Measurements from ENCODE around the gene GJB6. TPM values are rescaled to one million over a fixed set of nuclear protein-coding genes. Genes with fewer than 3 reads are reported as not detected.
"Not testable (repeated sequence)": the region's sequence is repeated elsewhere in the genome, so short reads cannot be mapped to it uniquely, and the experiment has no call there.

The GJB6 gene
- total RNA-seq = 1 to 10 TPM in 3 of 5 experiments, under 1 TPM in 2; 0.22 to 2.4 (median 1.4) TPM
- polyA plus RNA-seq = 1 to 10 TPM in 1 of 2 donors, under 1 TPM in 1; 0.20 to 1.1 TPM
- total RNA-seq = 1.2 reads per million

DNA sequence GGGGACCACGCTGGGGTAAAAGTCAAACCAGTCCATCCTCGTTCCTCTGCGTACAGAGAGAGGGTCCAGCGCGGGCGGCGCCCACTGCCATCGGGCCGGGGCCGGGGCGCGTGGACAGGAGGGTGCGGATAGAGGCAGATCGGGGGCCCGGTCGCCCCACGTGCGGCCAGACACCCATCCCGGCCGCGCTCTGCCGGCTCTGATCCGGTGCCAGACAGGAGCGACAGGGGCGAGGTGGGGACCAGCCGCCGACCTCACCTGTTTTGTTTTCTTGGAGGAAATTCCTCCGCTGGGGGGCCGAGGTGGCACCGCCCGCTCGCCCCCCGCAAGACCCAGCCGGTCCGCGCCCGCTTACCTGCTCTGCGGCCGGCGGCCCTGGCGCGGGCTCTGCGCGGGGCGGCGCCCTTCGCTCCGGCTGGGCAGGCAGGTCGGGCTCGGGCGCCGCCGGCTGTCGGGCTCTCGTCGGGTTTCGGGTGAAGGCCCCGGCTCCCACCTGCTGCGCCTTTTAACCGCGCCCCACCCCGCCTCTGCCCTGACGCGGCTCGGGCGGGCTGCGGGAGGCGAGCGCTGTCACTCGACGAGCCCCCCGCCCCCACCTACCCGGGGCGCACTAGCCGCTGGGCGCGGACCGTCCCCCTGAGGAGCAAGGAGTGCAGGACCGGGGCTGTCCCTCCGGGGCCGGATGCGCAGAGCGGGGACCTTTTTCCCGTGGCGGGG is at the start of gene GJB6:
TSS of gene GJB6 (minus strand) at position 481 of the 717 bp plus-strand sequence. CDS start 8,839 bp downstream, outside the sequence.
- H3K27ac Mint-ChIP-seq = peak within 1 kb of the TSS in 8 of 9 donors; percentile 25 to 90 (median 79)
- peaks cover 6 to 54% (median 23%) of the 10 kb centered on the region in 5 donors for H3K27me3 Mint-ChIP-seq
- peaks cover 6 to 17% of the 10 kb centered on the region in 2 donors for H3K4me1 ChIP-seq (ENCODE audit: control insufficient read depth in 2 of 2, insufficient read depth in 2 of 2, low read length in 2 of 2)
- H3K36me3 ChIP-seq (ENCODE audit: control insufficient read depth in 2 of 3, insufficient read depth in 3 of 3, low read length in 3 of 3) = no peaks in the 10 kb centered on the region
- peak; percentile 68 for ATAC-seq
- H3K9me3 Mint-ChIP-seq = no peaks in the 10 kb centered on the region
- H3K36me3 Mint-ChIP-seq = peaks cover 0 to 5% (median 0%) of the 10 kb centered on the region in 5 donors
- no peak within 1 kb of the TSS for H3K27ac ChIP-seq (ENCODE audit: low read depth, low read length)
- DNase-seq = peak in 8 of 9 donors; percentile 4 to 41 (median 24)
- peak within 1 kb of the TSS; percentile 58 for H3K4me3 ChIP-seq (ENCODE audit: low read length)
- H3K27me3 ChIP-seq (ENCODE audit: control insufficient read depth in 2 of 2, insufficient read depth in 2 of 2, low read length in 2 of 2) = no peaks in the 10 kb centered on the region
- POLR2A ChIA-PET = no interaction called here
- H3K4me3 Mint-ChIP-seq = peak within 1 kb of the TSS; percentile 82 to 95 (median 89)
- no peaks in the 10 kb centered on the region for H3K9me3 ChIP-seq (ENCODE audit: control insufficient read depth in 2 of 3, low read length in 3 of 3)
- peaks cover 0 to 20% (median 12%) of the 10 kb centered on the region in 7 donors for H3K4me1 Mint-ChIP-seq
- CTCF ChIA-PET = no interaction called here
- intact Hi-C loops (cut with micrococcal nuclease) = no loop called here

DNA sequence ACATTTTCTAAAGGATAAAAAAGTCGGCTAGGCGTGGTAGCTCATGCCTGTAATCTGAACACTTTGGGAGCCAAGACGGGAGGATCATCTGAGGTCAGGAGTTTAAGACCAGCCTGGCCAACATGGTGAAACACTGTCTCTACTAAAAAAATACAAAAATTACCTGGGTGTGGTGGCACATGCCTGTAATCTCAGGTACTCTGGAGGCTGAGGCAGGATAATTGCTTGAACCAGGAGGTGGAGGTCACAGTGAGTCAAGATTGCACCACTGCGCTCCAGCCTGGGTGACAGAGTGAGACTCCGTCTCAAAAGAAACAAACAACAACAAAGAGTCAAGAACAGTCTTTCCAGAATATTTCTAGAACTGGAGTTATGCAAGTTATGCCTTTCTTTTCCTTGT is 44.8 kb upstream of the GJB6 start:
- H3K27ac ChIP-seq (ENCODE audit: low read depth, low read length); H3K27ac Mint-ChIP-seq; DNase-seq; POLR2A ChIA-PET; CTCF ChIA-PET; H3K4me3 Mint-ChIP-seq; H3K36me3 Mint-ChIP-seq; H3K27me3 ChIP-seq (ENCODE audit: control insufficient read depth in 2 of 2, insufficient read depth in 2 of 2, low read length in 2 of 2); H3K9me3 Mint-ChIP-seq; H3K4me1 Mint-ChIP-seq; H3K4me1 ChIP-seq (ENCODE audit: control insufficient read depth in 2 of 2, insufficient read depth in 2 of 2, low read length in 2 of 2); ATAC-seq; intact Hi-C loops (cut with micrococcal nuclease); H3K9me3 ChIP-seq (ENCODE audit: control insufficient read depth in 2 of 3, low read length in 3 of 3); H3K4me3 ChIP-seq (ENCODE audit: low read length); H3K36me3 ChIP-seq (ENCODE audit: control insufficient read depth in 2 of 3, insufficient read depth in 3 of 3, low read length in 3 of 3): not testable (repeated sequence)
- peaks cover 0 to 13% (median 7%) of the 10 kb centered on the region in 5 donors for H3K27me3 Mint-ChIP-seq

DNA sequence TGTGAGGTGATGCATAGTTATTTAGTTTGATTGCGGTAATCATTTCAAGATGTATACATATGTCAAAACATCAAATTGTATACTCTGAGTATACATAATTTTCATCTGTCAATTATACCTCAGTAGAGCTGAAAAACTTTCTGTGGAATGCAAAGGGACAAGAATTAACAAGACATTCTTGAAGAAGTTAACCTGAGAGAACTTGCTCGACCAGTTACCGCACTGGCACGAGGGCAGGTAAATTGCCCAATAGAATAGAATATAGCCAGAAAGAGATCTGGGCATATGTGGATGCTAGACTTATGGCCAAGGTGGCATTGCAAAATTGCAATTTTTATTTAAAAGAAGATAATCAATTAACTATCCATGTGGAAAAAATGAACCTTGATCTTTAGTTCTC is 42.3 kb upstream of the GJB6 start:
- CTCF ChIA-PET = interaction anchor here (0.7 kb wide), 1 partner anchor 1590 kb away, joined by 5 read pairs; no protein-coding TSS in a partner anchor
- DNase-seq = no peak
- Histone ChIP-seq H3K27ac (ENCODE audit: low read depth, low read length) (no peak overlapping the region), H3K27me3 (ENCODE audit: control insufficient read depth in 2 of 2, insufficient read depth in 2 of 2, low read length in 2 of 2) (no peaks in the 10 kb centered on the region), H3K9me3 (ENCODE audit: control insufficient read depth in 2 of 3, low read length in 3 of 3) (no peaks in the 10 kb centered on the region), H3K4me3 (ENCODE audit: low read length) (no peak overlapping the region), H3K4me1 (ENCODE audit: control insufficient read depth in 2 of 2, insufficient read depth in 2 of 2, low read length in 2 of 2) (no peaks in the 10 kb centered on the region), H3K36me3 (ENCODE audit: control insufficient read depth in 2 of 3, insufficient read depth in 3 of 3, low read length in 3 of 3) (no peaks in the 10 kb centered on the region)
- intact Hi-C loops (cut with micrococcal nuclease) = no loop called here
- no peak for ATAC-seq
- Mint-ChIP-seq H3K27ac (no peak overlapping the region), H3K4me3 (no peak overlapping the region), H3K36me3 (no peaks in the 10 kb centered on the region), H3K27me3 (peaks cover 0 to 13% (median 7%) of the 10 kb centered on the region in 5 donors), H3K4me1 (peaks cover 0 to 2% (median 0%) of the 10 kb centered on the region in 7 donors), H3K9me3 (peaks cover 0 to 7% (median 0%) of the 10 kb centered on the region in 11 donors)
- POLR2A ChIA-PET = no interaction called here

DNA sequence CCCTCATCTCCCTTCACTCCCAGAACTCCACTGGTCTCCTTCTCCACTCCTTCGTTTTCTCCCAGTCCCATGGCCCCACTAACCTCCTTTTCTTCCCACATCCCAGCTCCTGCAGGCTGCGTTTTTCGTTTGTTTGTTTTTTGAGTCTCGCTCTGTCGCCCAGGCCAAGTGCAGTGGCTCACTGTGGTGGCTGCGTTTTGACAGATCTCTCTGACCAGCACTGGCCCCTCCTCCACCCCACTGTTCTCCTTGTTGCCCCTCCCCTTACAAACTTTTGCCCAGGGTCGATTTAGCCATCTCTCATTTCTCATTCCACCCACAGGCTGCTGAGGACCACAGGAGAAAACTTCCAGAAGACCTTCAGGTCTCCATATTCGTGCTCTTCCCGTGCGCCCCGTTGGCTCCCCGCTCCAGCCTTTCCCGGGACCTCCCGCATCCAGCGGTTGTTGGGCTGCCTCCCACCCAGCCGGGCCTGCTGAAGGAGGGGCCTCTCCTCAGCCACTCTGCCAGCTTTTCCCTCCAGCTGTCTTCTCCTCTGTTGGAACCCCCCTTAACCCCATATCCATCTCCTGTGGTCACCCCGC is 40.6 kb upstream of the GJB6 start:
- DNase-seq (no peak), ATAC-seq (no peak)
- Mint-ChIP-seq H3K27ac (no peak overlapping the region), H3K4me1 (peaks cover 0 to 1% (median 0%) of the 10 kb centered on the region in 7 donors), H3K9me3 (peaks cover 0 to 6% (median 0%) of the 10 kb centered on the region in 11 donors), H3K4me3 (no peak overlapping the region), H3K36me3 (no peaks in the 10 kb centered on the region), H3K27me3 (peaks cover 0 to 13% (median 7%) of the 10 kb centered on the region in 5 donors)
- Histone ChIP-seq H3K27ac (ENCODE audit: low read depth, low read length) (no peak overlapping the region), H3K4me1 (ENCODE audit: control insufficient read depth in 2 of 2, insufficient read depth in 2 of 2, low read length in 2 of 2) (no peaks in the 10 kb centered on the region), H3K27me3 (ENCODE audit: control insufficient read depth in 2 of 2, insufficient read depth in 2 of 2, low read length in 2 of 2) (no peaks in the 10 kb centered on the region), H3K36me3 (ENCODE audit: control insufficient read depth in 2 of 3, insufficient read depth in 3 of 3, low read length in 3 of 3) (no peaks in the 10 kb centered on the region), H3K9me3 (ENCODE audit: control insufficient read depth in 2 of 3, low read length in 3 of 3) (no peaks in the 10 kb centered on the region), H3K4me3 (ENCODE audit: low read length) (no peak overlapping the region)
- CTCF ChIA-PET = no interaction called here
- POLR2A ChIA-PET = no interaction called here
- intact Hi-C loops (cut with micrococcal nuclease) = no loop called here

DNA sequence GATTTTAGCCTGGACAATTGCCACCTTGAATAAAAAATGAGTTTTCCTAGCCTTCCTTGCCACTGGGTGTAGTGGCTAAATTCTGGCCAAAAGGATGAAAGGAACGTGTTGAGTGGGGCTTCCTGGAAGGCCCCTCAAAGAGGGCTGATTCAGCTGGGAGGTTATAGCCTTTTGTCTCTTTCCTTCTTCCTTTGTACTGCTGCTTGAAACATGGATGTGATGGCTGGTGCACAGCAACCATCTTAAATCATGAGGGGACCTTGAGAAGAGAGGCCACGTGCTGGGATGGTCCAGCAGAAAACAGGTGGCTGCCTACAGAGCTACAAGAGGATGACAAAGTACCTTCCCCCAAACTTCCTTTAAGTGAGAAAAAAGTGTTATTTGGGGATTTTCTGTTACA is 40.0 kb upstream of the GJB6 start:
- Mint-ChIP-seq H3K27ac (no peak overlapping the region), H3K36me3 (no peaks in the 10 kb centered on the region), H3K27me3 (peaks cover 0 to 13% (median 7%) of the 10 kb centered on the region in 5 donors), H3K9me3 (peaks cover 0 to 3% (median 0%) of the 10 kb centered on the region in 11 donors), H3K4me1 (no peaks in the 10 kb centered on the region), H3K4me3 (no peak overlapping the region)
- H3K4me1 ChIP-seq (ENCODE audit: control insufficient read depth in 2 of 2, insufficient read depth in 2 of 2, low read length in 2 of 2) = no peaks in the 10 kb centered on the region
- CTCF ChIA-PET = no interaction called here
- no peak for DNase-seq
- ATAC-seq = no peak
- H3K27me3 ChIP-seq (ENCODE audit: control insufficient read depth in 2 of 2, insufficient read depth in 2 of 2, low read length in 2 of 2) = no peaks in the 10 kb centered on the region
- H3K36me3 ChIP-seq (ENCODE audit: control insufficient read depth in 2 of 3, insufficient read depth in 3 of 3, low read length in 3 of 3) = no peaks in the 10 kb centered on the region
- intact Hi-C loops (cut with micrococcal nuclease) = no loop called here
- POLR2A ChIA-PET = no interaction called here
- no peak overlapping the region for H3K4me3 ChIP-seq (ENCODE audit: low read length)
- H3K9me3 ChIP-seq (ENCODE audit: control insufficient read depth in 2 of 3, low read length in 3 of 3) = no peaks in the 10 kb centered on the region
- H3K27ac ChIP-seq (ENCODE audit: low read depth, low read length) = no peak overlapping the region

DNA sequence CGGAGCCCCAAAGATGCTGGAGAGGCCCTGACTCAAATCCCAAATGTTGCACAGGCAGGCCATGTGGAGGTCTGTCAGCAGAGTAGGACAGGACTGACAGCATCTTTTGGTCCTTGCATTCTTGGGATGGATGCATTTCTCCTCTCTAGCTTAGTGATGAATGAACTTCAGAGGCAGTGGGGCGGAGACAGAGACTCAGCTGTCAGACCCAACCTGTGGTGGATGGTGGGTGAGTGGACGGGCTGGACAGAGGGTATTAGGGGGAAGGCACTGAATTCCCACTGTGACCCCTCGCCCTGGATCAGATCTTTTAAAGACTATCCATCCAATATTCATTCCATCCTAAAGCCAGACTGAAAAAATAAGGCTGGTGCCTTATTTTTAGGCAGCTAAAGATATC is 39.3 kb upstream of the GJB6 start:
- ChIA-PET CTCF (no interaction called here), POLR2A (no interaction called here)
- Mint-ChIP-seq H3K9me3 (peaks cover 0 to 3% (median 0%) of the 10 kb centered on the region in 11 donors), H3K27me3 (peaks cover 0 to 17% (median 7%) of the 10 kb centered on the region in 5 donors), H3K4me1 (no peaks in the 10 kb centered on the region), H3K36me3 (no peaks in the 10 kb centered on the region), H3K4me3 (no peak overlapping the region), H3K27ac (no peak overlapping the region)
- H3K4me1 ChIP-seq (ENCODE audit: control insufficient read depth in 2 of 2, insufficient read depth in 2 of 2, low read length in 2 of 2) = no peaks in the 10 kb centered on the region
- no peak overlapping the region for H3K27ac ChIP-seq (ENCODE audit: low read depth, low read length)
- ATAC-seq (no peak), DNase-seq (no peak)
- no peak overlapping the region for H3K4me3 ChIP-seq (ENCODE audit: low read length)
- no peaks in the 10 kb centered on the region for H3K36me3 ChIP-seq (ENCODE audit: control insufficient read depth in 2 of 3, insufficient read depth in 3 of 3, low read length in 3 of 3)
- intact Hi-C loops (cut with micrococcal nuclease) = no loop called here
- H3K27me3 ChIP-seq (ENCODE audit: control insufficient read depth in 2 of 2, insufficient read depth in 2 of 2, low read length in 2 of 2) = no peaks in the 10 kb centered on the region
- H3K9me3 ChIP-seq (ENCODE audit: control insufficient read depth in 2 of 3, low read length in 3 of 3) = no peaks in the 10 kb centered on the region
